HEK293 (cell line): Measurements from ENCODE around the gene GCNT2.

Source experiments
- TRIM28 ChIP-seq: IDR thresholded peaks from 2 replicates; pipeline ENCODE4 v1.6.1; 2011; ENCODE audit warnings: low read length, control low read depth, borderline replicate concordance
- ZNF311 ChIP-seq: fragments of 450-650 bp; formaldehyde crosslinking; IDR thresholded peaks from 2 replicates; pipeline ENCODE4 v1.5.1; 2017; ENCODE audit warnings: missing biosample characterization, missing genetic modification characterization, borderline replicate concordance
- ZNF785 ChIP-seq: fragments of 450-650 bp; formaldehyde crosslinking; IDR thresholded peaks from 2 replicates; pipeline ENCODE4 v1.5.1; 2016; ENCODE audit warnings: missing biosample characterization, missing genetic modification characterization
- TF ChIP-seq, protein P1 (sequence below): fragments of 450-650 bp; formaldehyde crosslinking; IDR thresholded peaks from 2 replicates; pipeline ENCODE4 v1.5.1; 2016; ENCODE audit warnings: missing biosample characterization, missing genetic modification characterization, low read depth
- TF ChIP-seq, protein P2 (sequence below): fragments of 450-650 bp; formaldehyde crosslinking; IDR thresholded peaks from 2 replicates; pipeline ENCODE4 v1.5.1; 2016; ENCODE audit warnings: missing biosample characterization, missing genetic modification characterization

DNA sequence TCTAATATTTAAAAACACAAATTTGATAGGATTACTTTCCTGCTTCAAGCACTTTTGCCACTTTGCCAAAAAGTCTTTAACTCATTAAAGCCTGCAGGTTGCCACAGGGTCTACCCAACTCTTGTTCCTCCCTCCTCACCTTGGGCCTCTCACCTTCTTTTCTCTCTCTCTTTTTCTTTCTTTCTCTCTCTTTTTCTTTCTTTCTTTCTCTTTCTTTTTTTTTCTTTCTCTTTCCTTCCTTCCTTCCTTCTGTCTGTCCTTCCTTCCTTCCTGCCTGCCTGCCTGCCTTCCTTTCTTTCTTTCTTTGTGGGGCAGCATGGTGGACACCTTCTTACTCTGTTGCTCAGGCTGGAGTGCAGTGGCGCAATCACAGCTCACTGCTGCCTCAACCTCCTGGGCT lies 123.1 kb downstream of the GCNT2 start:
- no peak for TF ChIP-seq ZNF785 (tag by site-specific recombination)
- TF ChIP-seq, protein P1, sequence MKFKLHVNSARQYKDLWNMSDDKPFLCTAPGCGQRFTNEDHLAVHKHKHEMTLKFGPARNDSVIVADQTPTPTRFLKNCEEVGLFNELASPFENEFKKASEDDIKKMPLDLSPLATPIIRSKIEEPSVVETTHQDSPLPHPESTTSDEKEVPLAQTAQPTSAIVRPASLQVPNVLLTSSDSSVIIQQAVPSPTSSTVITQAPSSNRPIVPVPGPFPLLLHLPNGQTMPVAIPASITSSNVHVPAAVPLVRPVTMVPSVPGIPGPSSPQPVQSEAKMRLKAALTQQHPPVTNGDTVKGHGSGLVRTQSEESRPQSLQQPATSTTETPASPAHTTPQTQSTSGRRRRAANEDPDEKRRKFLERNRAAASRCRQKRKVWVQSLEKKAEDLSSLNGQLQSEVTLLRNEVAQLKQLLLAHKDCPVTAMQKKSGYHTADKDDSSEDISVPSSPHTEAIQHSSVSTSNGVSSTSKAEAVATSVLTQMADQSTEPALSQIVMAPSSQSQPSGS, result no peak
- TF ChIP-seq ZNF311 (tag by site-specific recombination), result no peak
- no peak for TF ChIP-seq TRIM28
- TF ChIP-seq, protein P2, sequence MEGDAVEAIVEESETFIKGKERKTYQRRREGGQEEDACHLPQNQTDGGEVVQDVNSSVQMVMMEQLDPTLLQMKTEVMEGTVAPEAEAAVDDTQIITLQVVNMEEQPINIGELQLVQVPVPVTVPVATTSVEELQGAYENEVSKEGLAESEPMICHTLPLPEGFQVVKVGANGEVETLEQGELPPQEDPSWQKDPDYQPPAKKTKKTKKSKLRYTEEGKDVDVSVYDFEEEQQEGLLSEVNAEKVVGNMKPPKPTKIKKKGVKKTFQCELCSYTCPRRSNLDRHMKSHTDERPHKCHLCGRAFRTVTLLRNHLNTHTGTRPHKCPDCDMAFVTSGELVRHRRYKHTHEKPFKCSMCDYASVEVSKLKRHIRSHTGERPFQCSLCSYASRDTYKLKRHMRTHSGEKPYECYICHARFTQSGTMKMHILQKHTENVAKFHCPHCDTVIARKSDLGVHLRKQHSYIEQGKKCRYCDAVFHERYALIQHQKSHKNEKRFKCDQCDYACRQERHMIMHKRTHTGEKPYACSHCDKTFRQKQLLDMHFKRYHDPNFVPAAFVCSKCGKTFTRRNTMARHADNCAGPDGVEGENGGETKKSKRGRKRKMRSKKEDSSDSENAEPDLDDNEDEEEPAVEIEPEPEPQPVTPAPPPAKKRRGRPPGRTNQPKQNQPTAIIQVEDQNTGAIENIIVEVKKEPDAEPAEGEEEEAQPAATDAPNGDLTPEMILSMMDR (tag by site-specific recombination), result no peak
